IPS-15b (cell line): ENCODE data around the gene WDTC1.

Source experiments
- H3K27me3 ChIP-seq: one replicate; pipeline ENCODE4 v1.6.1; 2013; ENCODE audit warnings: low read length; ENCODE audit not compliant: control insufficient read depth, insufficient read depth
- H3K36me3 ChIP-seq: one replicate; pipeline ENCODE4 v1.6.1; 2013; ENCODE audit warnings: low read length; ENCODE audit not compliant: control insufficient read depth, insufficient read depth
- H3K4me1 ChIP-seq: one replicate; pipeline ENCODE4 v1.6.1; 2013; ENCODE audit warnings: mild to moderate bottlenecking, low read length; ENCODE audit not compliant: control insufficient read depth, insufficient read depth
- H3K4me3 ChIP-seq: one replicate; pipeline ENCODE4 v1.5.1; 2013; ENCODE audit warnings: low read depth, low read length
- H3K9ac ChIP-seq: one replicate; pipeline ENCODE4 v1.6.1; 2013; ENCODE audit warnings: low read depth, mild to moderate bottlenecking, low read length
- H3K9me3 ChIP-seq: one replicate; pipeline ENCODE4 v1.6.1; 2013; ENCODE audit warnings: mild to moderate bottlenecking, low read length; ENCODE audit not compliant: control insufficient read depth, insufficient read depth

Gene WDTC1

DNA sequence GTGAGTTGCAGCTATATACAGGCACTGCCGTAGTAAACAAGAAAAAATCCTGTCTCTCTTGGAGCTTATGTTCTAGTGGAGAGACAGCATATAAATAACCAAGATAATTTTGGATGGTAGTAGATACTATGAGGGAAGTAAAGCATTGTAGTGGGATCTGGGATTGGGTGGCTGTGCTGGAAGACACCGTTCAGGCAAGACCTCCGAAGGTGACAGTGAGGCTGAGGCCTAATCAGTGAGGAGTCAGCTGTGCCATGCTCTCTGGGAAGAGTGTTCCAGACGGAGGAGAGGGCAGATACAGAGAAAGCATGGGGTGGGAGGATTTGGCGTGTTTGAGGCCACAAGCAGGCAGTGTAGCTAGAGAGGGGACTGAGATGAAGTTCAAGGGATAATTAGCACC is 93.5 kb downstream of the WDTC1 start:
- Histone ChIP-seq H3K9me3 (no peaks in the 10 kb centered on the region), H3K4me3 (no peak overlapping the region), H3K4me1 (no peaks in the 10 kb centered on the region), H3K36me3 (peaks cover 13% of the 10 kb centered on the region), H3K9ac (no peak overlapping the region), H3K27me3 (no peaks in the 10 kb centered on the region)

DNA sequence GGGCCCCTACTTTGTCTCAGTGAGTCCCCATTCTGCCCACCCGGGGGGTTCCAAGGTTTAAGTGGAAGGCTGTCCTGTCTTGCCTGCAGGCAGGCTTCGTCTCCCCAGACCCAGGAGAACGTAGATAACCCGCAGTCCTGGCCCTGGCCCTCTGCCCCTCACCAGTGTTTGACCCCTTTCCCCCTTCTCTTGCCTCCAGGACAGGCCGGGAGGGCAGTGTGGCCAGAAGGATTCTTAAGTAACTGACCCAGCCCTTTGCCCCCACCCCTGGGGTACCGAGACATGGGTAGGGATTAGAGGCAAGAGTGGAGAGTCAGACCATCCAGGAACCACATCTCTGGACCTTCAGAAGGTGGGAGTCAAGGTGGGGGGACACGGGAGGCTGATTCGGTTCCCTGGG is 96.4 kb downstream of the WDTC1 start:
- Histone ChIP-seq H3K9me3 (no peaks in the 10 kb centered on the region), H3K36me3 (peaks cover 33% of the 10 kb centered on the region), H3K9ac (no peak overlapping the region), H3K4me3 (no peak overlapping the region), H3K27me3 (no peaks in the 10 kb centered on the region), H3K4me1 (no peaks in the 10 kb centered on the region)

DNA sequence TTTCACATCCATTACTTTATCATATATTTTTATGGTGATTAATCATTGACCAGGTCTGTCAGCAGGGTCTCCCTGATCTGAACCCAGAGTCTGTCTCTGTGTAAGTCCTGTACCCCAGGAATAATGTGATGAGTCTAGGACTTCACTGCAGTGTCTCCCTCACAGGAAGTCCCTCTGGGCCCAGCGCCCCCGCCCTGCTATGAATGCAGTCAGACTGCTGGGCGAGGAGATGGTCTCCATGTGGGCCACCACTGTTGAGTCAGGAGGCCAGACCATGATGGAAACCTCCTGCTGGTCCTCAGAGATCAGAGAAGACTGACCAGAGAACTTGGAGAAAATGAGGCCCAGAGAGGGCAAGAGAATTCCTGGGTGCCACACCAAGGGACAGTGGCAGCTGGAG is 97.0 kb downstream of the WDTC1 start:
- no peaks in the 10 kb centered on the region for H3K9me3 ChIP-seq
- H3K4me3 ChIP-seq: no peak overlapping the region
- H3K27me3 ChIP-seq: no peaks in the 10 kb centered on the region
- no peak overlapping the region for H3K9ac ChIP-seq
- H3K36me3 ChIP-seq: peaks cover 34% of the 10 kb centered on the region
- H3K4me1 ChIP-seq: no peaks in the 10 kb centered on the region

DNA sequence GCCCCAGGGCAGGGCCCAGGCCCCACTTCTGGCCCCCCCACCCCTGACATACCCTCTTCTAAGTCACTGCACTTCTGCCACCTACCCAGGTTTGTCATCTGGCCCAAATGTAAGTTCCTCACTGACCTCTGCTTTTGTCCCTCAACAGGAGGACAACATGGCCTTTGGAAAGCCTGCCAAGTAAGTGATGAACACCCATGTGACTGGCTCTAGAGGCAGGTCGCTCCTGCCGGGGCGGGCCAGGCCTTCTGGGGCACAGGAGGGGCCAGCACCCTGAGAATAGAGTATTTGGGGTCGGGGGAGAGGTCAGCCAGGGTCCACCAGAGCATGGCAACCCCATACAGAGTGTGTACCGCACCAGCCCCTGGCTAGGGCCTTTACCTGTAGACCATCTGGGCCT is 97.5 kb downstream of the WDTC1 start:
- H3K36me3 ChIP-seq: peaks cover 34% of the 10 kb centered on the region

DNA sequence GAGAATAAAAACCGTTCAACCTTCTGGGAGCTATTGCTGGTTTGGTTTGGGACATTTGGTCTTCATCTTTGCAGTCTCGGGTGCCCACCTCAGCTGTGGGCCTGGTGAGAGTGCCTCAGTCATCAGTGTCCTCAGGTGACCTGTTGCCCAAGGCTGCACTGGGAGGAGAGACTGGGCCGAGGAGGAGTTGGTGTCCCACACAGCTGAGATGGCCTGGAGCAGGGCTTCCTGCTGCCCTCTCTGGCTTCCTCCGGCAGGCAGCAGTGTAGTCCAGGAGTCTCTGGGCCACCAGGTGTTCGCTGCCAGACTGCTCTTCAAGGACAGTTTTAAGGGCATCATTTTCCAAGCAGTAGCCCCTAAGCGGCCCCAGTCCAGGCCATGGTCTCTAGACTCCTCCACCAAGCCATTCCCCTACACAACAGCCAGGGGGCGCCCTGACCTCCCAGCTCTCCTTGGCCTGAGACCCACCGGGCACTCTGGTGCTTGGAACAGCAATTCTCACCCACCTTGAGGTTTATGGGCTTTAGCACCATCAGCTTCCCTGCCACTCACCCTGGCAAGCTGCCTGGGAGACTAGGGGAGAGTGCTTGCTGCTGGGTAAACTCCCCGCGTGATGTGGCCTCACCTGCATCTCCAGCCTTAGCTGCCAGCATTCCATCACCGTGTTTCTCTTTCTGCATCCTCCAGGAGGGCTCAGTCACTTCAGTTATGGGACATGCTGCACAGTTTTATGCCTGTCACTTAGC is 98.3 kb downstream of the WDTC1 start:
- Histone ChIP-seq H3K36me3 (peaks cover 34% of the 10 kb centered on the region), H3K4me3 (no peak overlapping the region), H3K9me3 (no peaks in the 10 kb centered on the region), H3K27me3 (no peaks in the 10 kb centered on the region), H3K9ac (no peak overlapping the region), H3K4me1 (no peaks in the 10 kb centered on the region)

More for the DNA sequence above, 97.5 kb downstream of the WDTC1 start:
- no peaks in the 10 kb centered on the region for H3K27me3 ChIP-seq
- H3K4me3 ChIP-seq: no peak overlapping the region
- no peak overlapping the region for H3K9ac ChIP-seq
- no peaks in the 10 kb centered on the region for H3K4me1 ChIP-seq
- no peaks in the 10 kb centered on the region for H3K9me3 ChIP-seq

DNA sequence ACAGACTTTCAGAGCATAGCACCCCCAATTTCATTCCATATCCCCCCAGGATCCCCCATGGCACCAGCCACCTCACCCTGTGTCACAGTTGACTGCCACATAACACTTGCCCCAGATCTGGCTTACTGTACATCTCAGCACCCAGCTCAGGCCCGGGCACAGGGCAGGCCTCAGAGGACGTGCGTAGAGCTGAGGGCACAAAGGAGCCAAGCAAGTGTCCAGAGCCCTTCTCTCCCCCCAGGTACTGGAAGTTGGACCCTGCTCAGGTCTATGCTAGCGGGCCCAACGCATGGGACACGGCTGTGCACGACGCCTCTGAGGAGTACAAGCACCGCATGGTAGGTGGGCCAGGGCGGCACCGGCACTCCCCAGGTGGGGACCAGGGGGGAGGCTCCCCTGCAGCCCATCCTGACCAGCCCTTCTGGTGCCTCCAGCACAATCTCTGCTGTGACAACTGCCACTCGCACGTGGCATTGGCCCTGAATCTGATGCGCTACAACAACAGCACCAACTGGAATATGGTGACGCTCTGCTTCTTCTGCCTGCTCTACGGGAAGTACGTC is 99.4 kb downstream of the WDTC1 start:
- Histone ChIP-seq H3K9me3 (no peaks in the 10 kb centered on the region), H3K36me3 (peaks cover 34% of the 10 kb centered on the region), H3K9ac (no peak overlapping the region), H3K4me1 (no peaks in the 10 kb centered on the region), H3K27me3 (no peaks in the 10 kb centered on the region), H3K4me3 (no peak overlapping the region)

DNA sequence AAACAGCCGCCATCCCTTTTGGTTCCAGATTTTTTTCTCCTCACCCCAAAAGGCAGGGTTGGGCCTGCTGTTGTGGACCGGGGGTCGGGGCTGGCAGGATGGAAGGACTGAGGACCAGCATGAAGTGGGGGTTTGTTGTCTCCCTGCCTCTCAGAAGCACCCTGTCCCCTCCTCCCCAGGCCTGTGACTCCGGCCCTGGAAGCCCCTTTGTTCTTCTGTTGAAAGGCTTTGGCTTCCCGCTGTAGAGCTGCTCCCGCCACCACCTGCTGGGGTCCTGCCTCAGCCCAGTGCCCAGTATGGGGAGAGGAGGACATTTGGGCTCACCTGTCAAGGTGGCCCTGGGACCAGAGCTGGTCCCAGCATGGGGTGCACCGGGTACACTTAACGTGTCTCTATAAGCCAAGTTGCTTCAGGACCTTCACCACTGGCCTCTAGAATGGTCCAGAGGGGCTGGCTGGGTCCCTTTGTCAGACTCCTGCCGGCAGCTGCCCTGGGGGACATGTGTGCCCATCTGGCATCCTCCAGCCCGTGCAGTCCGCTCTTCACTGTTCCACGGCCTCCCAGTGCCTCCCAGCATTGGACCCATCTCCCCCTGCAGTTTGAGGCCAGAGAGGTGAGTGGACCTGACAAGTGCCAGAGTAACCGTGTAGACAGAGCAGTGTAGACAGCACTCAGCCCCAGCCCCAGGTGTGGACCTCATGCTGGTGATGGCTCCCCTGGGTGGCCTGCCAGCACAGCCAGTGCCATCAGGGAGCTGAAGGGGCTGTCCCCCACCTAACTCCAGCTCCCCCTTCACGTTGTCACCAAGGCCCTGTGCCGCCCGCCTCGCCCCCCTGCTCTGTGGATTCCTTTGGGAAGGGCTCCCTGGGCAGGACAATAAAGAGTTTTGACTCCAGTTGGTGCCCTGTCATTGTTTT is 101.3 kb downstream of the WDTC1 start:
- peaks cover 34% of the 10 kb centered on the region for H3K36me3 ChIP-seq
- H3K9ac ChIP-seq: no peak overlapping the region
- no peaks in the 10 kb centered on the region for H3K4me1 ChIP-seq
- H3K27me3 ChIP-seq: no peaks in the 10 kb centered on the region
- no peaks in the 10 kb centered on the region for H3K9me3 ChIP-seq
- no peak overlapping the region for H3K4me3 ChIP-seq

DNA sequence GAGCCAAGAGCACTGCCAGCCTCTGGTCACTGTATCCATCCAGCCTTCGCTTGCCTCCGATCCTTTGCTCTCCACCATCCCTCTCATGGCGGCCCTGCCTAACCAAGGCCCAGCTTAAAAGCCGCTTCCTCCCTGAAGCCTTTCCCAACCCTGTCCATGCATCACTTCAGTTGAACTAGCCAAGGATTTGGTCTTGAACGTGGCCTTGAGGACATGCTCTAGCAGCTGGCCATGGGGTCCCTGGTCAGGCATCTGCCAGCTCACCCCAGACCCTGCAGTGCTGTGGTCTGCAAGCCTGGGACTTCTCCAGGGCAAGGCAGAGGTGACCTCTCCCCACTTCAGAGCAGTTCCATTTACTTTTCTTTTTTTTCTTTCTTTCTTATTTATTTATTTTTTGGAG is 102.3 kb downstream of the WDTC1 start:
- Histone ChIP-seq H3K4me3 (no peak overlapping the region), H3K4me1 (peaks cover 4% of the 10 kb centered on the region), H3K27me3 (no peaks in the 10 kb centered on the region), H3K9me3 (no peaks in the 10 kb centered on the region), H3K9ac (no peak overlapping the region), H3K36me3 (peaks cover 34% of the 10 kb centered on the region)

DNA sequence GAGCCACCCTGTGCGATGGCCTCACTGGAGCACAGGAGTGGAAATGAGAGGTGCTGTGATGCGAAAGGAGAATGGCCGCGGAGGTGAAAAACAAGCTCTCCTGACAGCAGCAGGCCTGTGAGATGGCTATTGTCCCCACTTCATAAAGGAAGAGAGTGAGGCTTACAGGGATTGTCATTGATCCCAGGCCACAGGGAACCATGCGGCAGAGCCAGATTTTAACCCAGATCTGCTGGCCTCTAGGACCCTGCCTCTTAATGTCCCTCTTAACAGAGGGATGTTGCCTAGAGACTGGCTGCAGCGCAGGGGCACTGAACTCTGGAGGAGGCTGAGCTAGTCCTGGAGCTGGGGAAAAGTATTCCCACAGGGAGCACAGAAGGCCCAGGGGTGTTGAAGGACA is 104.3 kb downstream of the WDTC1 start:
- Histone ChIP-seq H3K27me3 (no peaks in the 10 kb centered on the region), H3K36me3 (peaks cover 24% of the 10 kb centered on the region), H3K4me1 (peaks cover 10% of the 10 kb centered on the region), H3K9ac (no peak overlapping the region), H3K4me3 (no peak overlapping the region), H3K9me3 (no peaks in the 10 kb centered on the region)

DNA sequence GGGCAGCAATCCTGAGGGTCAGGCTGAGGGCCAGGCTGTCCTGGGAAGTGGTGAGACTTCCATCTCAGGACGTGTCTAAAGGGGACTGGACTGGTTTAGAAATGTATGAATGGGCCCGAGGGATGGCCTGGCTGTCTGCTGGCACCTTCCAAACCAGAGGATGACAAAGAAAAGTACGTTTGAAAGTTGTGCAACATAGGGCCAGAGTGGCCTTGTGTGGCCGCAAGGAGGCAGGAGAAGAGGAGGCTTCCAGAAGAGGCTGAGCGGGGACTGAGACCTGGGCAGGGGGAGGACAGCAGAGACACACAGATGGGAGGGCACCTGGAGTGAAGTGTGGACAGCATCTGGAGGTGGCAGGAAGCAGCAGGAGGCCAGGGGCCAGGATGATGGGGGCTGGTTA is 104.8 kb downstream of the WDTC1 start:
- peaks cover 20% of the 10 kb centered on the region for H3K36me3 ChIP-seq
- no peak overlapping the region for H3K4me3 ChIP-seq
- peaks cover 10% of the 10 kb centered on the region for H3K4me1 ChIP-seq
- no peaks in the 10 kb centered on the region for H3K9me3 ChIP-seq
- H3K27me3 ChIP-seq: no peaks in the 10 kb centered on the region
- H3K9ac ChIP-seq: peak overlapping the region; percentile 24

DNA sequence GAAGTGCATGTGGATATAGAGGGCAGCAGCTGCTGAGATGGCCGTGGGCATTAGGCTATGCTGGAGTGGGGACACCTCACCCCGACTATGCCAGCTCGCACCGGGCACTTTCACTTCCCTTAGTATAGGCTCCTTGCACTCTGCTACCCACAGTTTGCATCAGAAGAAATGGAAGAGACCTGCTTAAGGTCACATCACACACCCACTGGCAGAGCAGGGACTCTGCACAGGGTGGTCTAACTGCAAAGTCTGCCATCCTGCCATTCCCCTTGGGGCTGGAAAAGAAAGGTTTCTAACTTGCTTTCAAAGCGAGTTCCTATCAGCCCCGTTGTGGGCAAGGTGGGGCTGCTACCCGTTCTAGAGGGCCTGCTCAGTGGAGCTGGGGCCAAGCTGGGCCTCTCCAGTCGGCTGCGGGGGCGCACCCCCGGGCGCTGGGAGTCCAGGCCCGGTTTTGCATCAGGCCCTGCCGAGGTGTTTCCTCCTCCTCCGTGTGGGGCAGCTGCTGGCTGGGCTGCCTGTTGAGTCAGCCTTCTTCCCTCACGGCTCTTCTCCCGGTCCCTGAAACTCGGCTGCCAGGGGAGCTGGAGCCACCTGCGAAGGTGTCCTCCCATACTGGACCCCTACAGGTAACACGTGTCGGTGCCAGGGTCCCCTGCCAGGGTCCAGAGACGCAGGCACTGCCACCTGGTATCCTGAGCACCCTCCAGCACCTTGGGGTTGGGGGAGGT is 107.3 kb downstream of the WDTC1 start, which contains the start of gene SYTL1:
SYTL1 (plus strand) TSS at position 498 of the 728 bp plus-strand sequence. CDS start 3,313 bp downstream, outside the sequence.
- H3K9ac ChIP-seq: no peak within 1 kb of the TSS
- peak within 1 kb of the TSS; percentile 54 for H3K4me3 ChIP-seq
- H3K9me3 ChIP-seq: no peaks in the 10 kb centered on the region
- peaks cover 2% of the 10 kb centered on the region for H3K36me3 ChIP-seq
- H3K4me1 ChIP-seq: peaks cover 10% of the 10 kb centered on the region
- H3K27me3 ChIP-seq: no peaks in the 10 kb centered on the region
